ENCODE data around the gene PCDHA7. TPM values are rescaled to one million over a fixed set of nuclear protein-coding genes. Genes with fewer than 3 reads are reported as not detected.
"Not testable (repeated sequence)": the region's sequence is repeated elsewhere in the genome, so short reads cannot be mapped to it uniquely, and the experiment has no call there.

The PCDHA7 gene
- total RNA-seq (2012; rRNA removed) = under 0.01 and 0.22 TPM in 2 replicates

GRCh38 chr5:140833993-140834392 lies at the start of gene PCDHA7:
Gene PCDHA7, plus strand, starts transcription at chr5:140834269. Its CDS starts 115 bp downstream, at chr5:140834384.
- no peaks in the 10 kb centered on the region for H3K9me3 ChIP-seq (replicated peaks; ENCODE audit: low read length)

DNA sequence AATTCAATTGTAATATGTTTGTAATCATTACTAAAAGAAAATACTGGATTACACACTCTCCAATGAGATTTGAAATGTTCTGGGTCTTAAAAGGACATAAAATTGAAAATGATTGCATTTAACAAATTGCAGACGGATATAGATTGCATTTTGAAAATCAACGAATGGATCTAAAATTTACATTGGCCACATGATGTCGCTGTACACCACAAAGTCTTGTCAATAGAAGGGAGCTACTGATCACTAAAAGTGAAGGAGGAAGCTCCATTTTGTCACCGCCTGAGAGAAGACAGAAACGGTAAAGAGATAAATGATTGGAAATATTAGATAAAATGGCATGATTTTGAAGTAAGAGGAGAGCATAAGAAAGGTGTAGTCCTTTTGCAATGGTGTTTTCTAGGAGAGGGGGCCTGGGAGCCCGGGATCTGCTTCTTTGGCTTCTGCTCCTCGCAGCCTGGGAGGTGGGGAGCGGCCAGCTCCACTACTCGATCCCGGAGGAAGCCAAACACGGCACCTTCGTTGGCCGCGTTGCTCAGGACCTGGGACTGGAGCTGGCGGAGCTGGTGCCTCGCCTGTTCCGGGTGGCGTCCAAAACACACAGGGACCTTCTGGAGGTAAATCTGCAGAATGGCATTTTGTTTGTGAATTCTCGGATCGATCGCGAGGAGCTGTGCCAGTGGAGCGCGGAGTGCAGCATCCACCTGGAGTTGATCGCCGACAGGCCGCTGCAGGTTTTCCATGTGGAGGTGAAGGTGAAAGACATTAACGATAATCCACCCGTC lies 48.0 kb upstream of the PCDHA7 start, which contains the start of gene PCDHA1:
Gene PCDHA1 (plus strand): TSS at position 236 of the 782 bp plus-strand sequence.
- peaks cover 6% of the 10 kb centered on the region for H3K9me3 ChIP-seq (replicated peaks; ENCODE audit: low read length)

More at GRCh38 chr5:140833993-140834392, at the start of gene PCDHA7:
- Histone ChIP-seq H3K4me2 (ENCODE audit: low read length) (no peak within 1 kb of the TSS), H3K36me3 (ENCODE audit: insufficient read depth, low read length) (no peaks in the 10 kb centered on the region), H3K4me3 (ENCODE audit: low read length) (peak within 1 kb of the TSS; percentile 28), H3K9ac (ENCODE audit: low read depth, low read length) (no peak within 1 kb of the TSS), H3K27me3 (ENCODE audit: control insufficient read depth, insufficient read depth, low read length) (no peaks in the 10 kb centered on the region), H3K4me1 (ENCODE audit: control insufficient read depth, insufficient read depth, low read length) (no peaks in the 10 kb centered on the region)

GRCh38 chr5:140787422-140787821 lies 46.6 kb upstream of the PCDHA7 start:
- not testable (repeated sequence) for H3K27me3 ChIP-seq (ENCODE audit: control insufficient read depth, insufficient read depth, low read length); H3K36me3 ChIP-seq (ENCODE audit: insufficient read depth, low read length); H3K4me2 ChIP-seq (ENCODE audit: low read length); H3K4me1 ChIP-seq (ENCODE audit: control insufficient read depth, insufficient read depth, low read length); H3K4me3 ChIP-seq (ENCODE audit: low read length); H3K9me3 ChIP-seq (replicated peaks; ENCODE audit: low read length); H3K9ac ChIP-seq (ENCODE audit: low read depth, low read length)

More for the DNA sequence above, 48.0 kb upstream of the PCDHA7 start, which contains the start of gene PCDHA1:
- H3K27me3 ChIP-seq (ENCODE audit: control insufficient read depth, insufficient read depth, low read length) = no peaks in the 10 kb centered on the region
- no peaks in the 10 kb centered on the region for H3K4me1 ChIP-seq (ENCODE audit: control insufficient read depth, insufficient read depth, low read length)
- no peak within 1 kb of the TSS for H3K9ac ChIP-seq (ENCODE audit: low read depth, low read length)
- H3K4me3 ChIP-seq (ENCODE audit: low read length) = no peak within 1 kb of the TSS
- no peak within 1 kb of the TSS for H3K4me2 ChIP-seq (ENCODE audit: low read length)
- no peaks in the 10 kb centered on the region for H3K36me3 ChIP-seq (ENCODE audit: insufficient read depth, low read length)

DNA sequence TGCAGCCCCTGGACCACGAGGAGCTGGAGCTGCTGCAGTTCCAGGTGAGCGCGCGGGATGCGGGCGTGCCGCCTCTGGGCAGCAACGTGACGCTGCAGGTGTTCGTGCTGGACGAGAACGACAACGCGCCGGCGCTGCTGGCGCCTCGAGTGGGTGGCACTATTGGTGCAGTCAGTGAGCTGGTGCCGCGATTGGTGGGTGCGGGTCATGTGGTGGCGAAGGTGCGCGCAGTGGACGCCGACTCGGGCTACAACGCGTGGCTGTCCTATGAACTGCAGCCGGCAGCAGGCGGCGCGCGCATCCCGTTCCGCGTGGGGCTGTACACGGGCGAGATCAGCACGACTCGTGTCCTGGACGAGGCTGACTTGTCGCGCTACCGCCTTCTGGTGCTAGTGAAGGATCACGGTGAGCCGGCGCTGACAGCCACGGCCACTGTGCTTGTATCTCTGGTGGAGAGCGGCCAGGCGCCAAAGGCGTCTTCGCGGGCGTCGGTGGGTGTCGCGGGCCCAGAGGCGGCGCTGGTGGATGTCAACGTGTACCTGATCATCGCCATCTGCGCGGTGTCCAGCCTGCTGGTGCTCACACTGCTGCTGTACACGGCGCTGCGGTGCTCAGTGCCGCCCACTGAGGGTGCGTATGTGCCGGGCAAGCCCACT lies 46.1 kb upstream of the PCDHA7 start:
- H3K9ac ChIP-seq (ENCODE audit: low read depth, low read length); H3K4me2 ChIP-seq (ENCODE audit: low read length); H3K36me3 ChIP-seq (ENCODE audit: insufficient read depth, low read length); H3K4me3 ChIP-seq (ENCODE audit: low read length); H3K9me3 ChIP-seq (replicated peaks; ENCODE audit: low read length); H3K4me1 ChIP-seq (ENCODE audit: control insufficient read depth, insufficient read depth, low read length); H3K27me3 ChIP-seq (ENCODE audit: control insufficient read depth, insufficient read depth, low read length): not testable (repeated sequence)

GRCh38 chr5:140791089-140791488 lies 43.0 kb upstream of the PCDHA7 start:
- Histone ChIP-seq H3K4me1 (ENCODE audit: control insufficient read depth, insufficient read depth, low read length) (no peaks in the 10 kb centered on the region), H3K9ac (ENCODE audit: low read depth, low read length) (no peak overlapping the region), H3K4me3 (ENCODE audit: low read length) (no peak overlapping the region), H3K9me3 (replicated peaks; ENCODE audit: low read length) (peaks cover 6% of the 10 kb centered on the region), H3K4me2 (ENCODE audit: low read length) (no peak overlapping the region), H3K36me3 (ENCODE audit: insufficient read depth, low read length) (no peaks in the 10 kb centered on the region), H3K27me3 (ENCODE audit: control insufficient read depth, insufficient read depth, low read length) (no peaks in the 10 kb centered on the region)

- Histone ChIP-seq H3K9me3 (replicated peaks; ENCODE audit: low read length) (no peaks in the 10 kb centered on the region), H3K36me3 (ENCODE audit: insufficient read depth, low read length) (no peaks in the 10 kb centered on the region), H3K4me3 (ENCODE audit: low read length) (no peak within 1 kb of the TSS), H3K9ac (ENCODE audit: low read depth, low read length) (no peak within 1 kb of the TSS), H3K4me2 (ENCODE audit: low read length) (peak within 1 kb of the TSS; percentile 62), H3K27me3 (ENCODE audit: control insufficient read depth, insufficient read depth, low read length) (no peaks in the 10 kb centered on the region), H3K4me1 (ENCODE audit: control insufficient read depth, insufficient read depth, low read length) (no peaks in the 10 kb centered on the region)
Measured at GRCh38 chr5:140794595-140795258, 39.3 kb upstream of the PCDHA7 start, which contains the start of gene PCDHA2. Gene PCDHA2, plus strand, starts transcription at chr5:140794852.

GRCh38 chr5:140795259-140795641 lies 38.8 kb upstream of the PCDHA7 start:
- Histone ChIP-seq H3K4me1 (ENCODE audit: control insufficient read depth, insufficient read depth, low read length) (no peaks in the 10 kb centered on the region), H3K4me2 (ENCODE audit: low read length) (peak overlapping the region; percentile 62), H3K36me3 (ENCODE audit: insufficient read depth, low read length) (no peaks in the 10 kb centered on the region), H3K4me3 (ENCODE audit: low read length) (no peak overlapping the region), H3K27me3 (ENCODE audit: control insufficient read depth, insufficient read depth, low read length) (no peaks in the 10 kb centered on the region), H3K9ac (ENCODE audit: low read depth, low read length) (no peak overlapping the region), H3K9me3 (replicated peaks; ENCODE audit: low read length) (no peaks in the 10 kb centered on the region)

- H3K9me3 ChIP-seq (replicated peaks; ENCODE audit: low read length); H3K36me3 ChIP-seq (ENCODE audit: insufficient read depth, low read length); H3K4me1 ChIP-seq (ENCODE audit: control insufficient read depth, insufficient read depth, low read length); H3K4me2 ChIP-seq (ENCODE audit: low read length); H3K27me3 ChIP-seq (ENCODE audit: control insufficient read depth, insufficient read depth, low read length); H3K4me3 ChIP-seq (ENCODE audit: low read length); H3K9ac ChIP-seq (ENCODE audit: low read depth, low read length): not testable (repeated sequence)
Measured at GRCh38 chr5:140796072-140796717, 37.9 kb upstream of the PCDHA7 start.

DNA sequence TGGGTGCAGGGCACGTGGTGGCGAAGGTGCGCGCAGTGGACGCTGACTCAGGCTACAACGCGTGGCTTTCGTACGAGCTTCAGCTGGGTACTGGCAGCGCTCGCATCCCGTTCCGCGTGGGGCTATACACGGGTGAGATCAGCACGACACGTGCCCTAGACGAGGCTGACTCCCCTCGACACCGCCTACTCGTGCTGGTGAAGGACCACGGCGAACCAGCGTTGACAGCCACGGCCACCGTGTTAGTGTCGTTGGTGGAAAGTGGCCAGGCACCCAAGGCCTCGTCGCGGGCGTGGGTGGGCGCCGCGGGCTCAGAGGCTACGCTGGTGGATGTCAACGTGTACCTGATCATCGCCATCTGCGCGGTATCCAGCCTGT lies 37.4 kb upstream of the PCDHA7 start:
- Histone ChIP-seq H3K9ac (ENCODE audit: low read depth, low read length) (no peak overlapping the region), H3K4me3 (ENCODE audit: low read length) (no peak overlapping the region), H3K36me3 (ENCODE audit: insufficient read depth, low read length) (no peaks in the 10 kb centered on the region), H3K4me1 (ENCODE audit: control insufficient read depth, insufficient read depth, low read length) (no peaks in the 10 kb centered on the region), H3K9me3 (replicated peaks; ENCODE audit: low read length) (no peaks in the 10 kb centered on the region), H3K27me3 (ENCODE audit: control insufficient read depth, insufficient read depth, low read length) (no peaks in the 10 kb centered on the region), H3K4me2 (ENCODE audit: low read length) (no peak overlapping the region)

DNA sequence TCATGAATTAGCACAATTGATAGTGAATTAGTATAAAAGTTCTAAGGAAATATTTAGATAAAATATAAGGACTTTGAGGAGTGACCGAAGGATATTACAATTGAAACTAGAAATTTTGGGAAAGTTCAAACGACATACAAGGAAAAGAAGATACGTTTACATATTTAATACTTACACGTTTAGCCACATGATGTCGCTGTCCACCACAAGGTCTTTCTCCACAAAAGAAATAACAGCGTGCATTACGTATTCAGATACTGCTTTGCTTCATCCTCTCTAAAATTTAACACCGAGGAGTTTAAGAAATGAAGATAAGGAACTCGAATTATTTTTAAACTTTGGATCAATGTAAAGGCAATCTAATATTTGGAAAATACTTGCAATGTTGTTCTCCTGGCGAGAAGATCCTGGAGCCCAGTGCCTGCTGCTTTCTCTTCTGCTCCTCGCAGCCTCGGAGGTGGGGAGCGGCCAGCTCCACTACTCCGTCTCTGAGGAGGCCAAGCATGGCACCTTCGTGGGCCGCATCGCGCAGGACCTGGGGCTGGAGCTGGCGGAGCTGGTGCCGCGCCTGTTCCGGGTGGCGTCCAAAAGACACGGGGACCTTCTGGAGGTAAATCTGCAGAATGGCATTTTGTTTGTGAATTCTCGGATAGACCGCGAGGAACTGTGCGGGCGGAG lies 33.1 kb upstream of the PCDHA7 start, which contains the start of gene PCDHA3:
Gene PCDHA3 (plus strand): TSS at position 242 of the 678 bp plus-strand sequence.
- no peak within 1 kb of the TSS for H3K9ac ChIP-seq (ENCODE audit: low read depth, low read length)
- H3K4me1 ChIP-seq (ENCODE audit: control insufficient read depth, insufficient read depth, low read length) = no peaks in the 10 kb centered on the region
- peak within 1 kb of the TSS; percentile 69 for H3K4me2 ChIP-seq (ENCODE audit: low read length)
- H3K27me3 ChIP-seq (ENCODE audit: control insufficient read depth, insufficient read depth, low read length) = no peaks in the 10 kb centered on the region
- H3K36me3 ChIP-seq (ENCODE audit: insufficient read depth, low read length) = no peaks in the 10 kb centered on the region
- H3K9me3 ChIP-seq (replicated peaks; ENCODE audit: low read length) = no peaks in the 10 kb centered on the region
- H3K4me3 ChIP-seq (ENCODE audit: low read length) = peak within 1 kb of the TSS; percentile 51

DNA sequence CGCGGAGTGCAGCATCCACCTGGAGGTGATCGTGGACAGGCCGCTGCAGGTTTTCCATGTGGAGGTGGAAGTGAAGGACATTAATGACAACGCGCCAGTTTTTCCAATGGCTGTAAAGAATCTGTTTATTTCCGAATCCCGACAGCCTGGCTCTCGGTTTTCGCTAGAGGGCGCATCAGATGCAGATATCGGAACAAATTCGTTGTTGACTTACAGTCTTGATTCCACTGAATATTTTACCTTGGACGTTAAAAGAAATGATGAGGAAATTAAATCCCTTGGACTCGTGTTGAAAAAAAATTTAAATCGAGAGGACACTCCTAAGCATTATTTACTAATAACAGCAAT lies 32.6 kb upstream of the PCDHA7 start:
- H3K27me3 ChIP-seq (ENCODE audit: control insufficient read depth, insufficient read depth, low read length) = no peaks in the 10 kb centered on the region
- no peak overlapping the region for H3K9ac ChIP-seq (ENCODE audit: low read depth, low read length)
- H3K36me3 ChIP-seq (ENCODE audit: insufficient read depth, low read length) = no peaks in the 10 kb centered on the region
- H3K4me1 ChIP-seq (ENCODE audit: control insufficient read depth, insufficient read depth, low read length) = no peaks in the 10 kb centered on the region
- peak overlapping the region; percentile 69 for H3K4me2 ChIP-seq (ENCODE audit: low read length)
- H3K4me3 ChIP-seq (ENCODE audit: low read length) = peak overlapping the region; percentile 51
- no peaks in the 10 kb centered on the region for H3K9me3 ChIP-seq (replicated peaks; ENCODE audit: low read length)

Data from skeletal muscle satellite cell (primary cell).